HuH-7.5 (cell line): ENCODE data around the gene MAST1.
A peak's percentile ranks its signal among the peaks of the same experiment; 100 is the strongest.
"Not testable (repeated sequence)": the region's sequence is repeated elsewhere in the genome, so short reads cannot be mapped to it uniquely, and the experiment has no call there.

Source experiments
- DNase-seq: peaks from one replicate; pipeline ENCODE4 v3.0.0; 2011; ENCODE audit warnings: low spot score

The MAST1 gene

DNA sequence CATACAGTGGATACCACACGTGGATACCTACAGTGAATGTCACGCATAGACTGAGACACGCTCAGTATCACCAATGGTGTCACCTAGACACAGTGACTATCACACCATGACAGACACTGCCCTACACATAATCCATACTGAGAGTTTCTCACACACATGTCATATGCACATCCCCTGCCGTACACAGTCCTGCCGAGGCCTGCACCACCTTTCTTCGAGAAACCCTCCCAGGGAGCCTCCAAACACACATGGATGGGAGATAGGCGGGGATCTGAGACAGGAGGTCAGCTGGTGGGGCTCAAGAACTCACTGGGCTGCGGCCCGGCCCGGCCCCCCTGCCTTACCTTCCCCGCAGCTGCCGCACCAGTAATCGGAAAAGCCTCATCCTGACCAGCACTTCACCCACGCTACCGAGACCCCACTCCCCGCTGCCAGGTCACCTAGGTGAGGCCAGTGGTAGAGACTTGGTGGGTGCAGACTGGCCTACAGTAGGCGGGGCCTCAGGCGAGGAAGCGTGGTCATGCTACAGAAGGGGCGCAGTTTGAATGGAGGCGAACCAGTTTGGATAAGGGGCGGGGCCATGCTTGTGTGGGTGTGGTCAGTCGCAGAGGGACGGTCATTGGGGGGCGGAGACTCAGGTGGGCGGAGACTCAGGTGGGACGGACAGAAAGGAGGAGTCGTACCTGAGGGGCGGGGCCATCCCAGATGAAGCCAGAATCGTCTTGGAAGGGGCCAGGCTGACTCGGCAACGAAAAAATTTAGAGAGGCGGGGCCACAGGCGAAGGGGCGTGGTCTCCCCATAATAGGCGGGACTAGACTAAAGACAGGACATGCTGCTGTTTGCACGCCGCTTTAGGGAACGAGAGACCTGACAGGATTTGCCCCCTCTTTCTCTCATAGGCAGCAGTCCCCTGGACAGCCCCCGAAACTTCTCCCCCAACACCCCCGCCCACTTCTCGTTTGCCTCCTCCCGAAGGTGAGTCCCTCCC, 2.1 kb downstream of the MAST1 start:
- DNase-seq = no peak

DNA sequence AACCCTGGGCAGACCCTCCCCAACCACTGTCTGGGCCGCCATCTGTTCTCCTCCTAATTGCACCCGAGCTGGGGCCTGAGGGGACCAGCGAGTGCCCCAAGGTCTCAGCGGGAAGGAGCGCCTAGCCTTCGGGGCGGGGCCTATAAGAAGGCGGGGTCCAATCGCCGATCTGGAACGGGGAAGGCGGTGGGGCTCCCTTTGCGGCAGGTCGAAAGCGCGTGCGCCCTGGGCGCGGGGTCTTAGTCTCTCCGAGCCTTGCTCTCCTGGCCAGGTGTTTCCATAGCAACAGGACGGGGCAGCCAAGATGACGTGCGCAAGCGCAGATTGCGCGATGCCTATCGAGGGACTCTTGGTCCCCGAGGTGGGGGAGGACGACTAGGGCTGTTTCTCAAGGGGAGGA, 2.8 kb downstream of the MAST1 start:
- no peak for DNase-seq

DNA sequence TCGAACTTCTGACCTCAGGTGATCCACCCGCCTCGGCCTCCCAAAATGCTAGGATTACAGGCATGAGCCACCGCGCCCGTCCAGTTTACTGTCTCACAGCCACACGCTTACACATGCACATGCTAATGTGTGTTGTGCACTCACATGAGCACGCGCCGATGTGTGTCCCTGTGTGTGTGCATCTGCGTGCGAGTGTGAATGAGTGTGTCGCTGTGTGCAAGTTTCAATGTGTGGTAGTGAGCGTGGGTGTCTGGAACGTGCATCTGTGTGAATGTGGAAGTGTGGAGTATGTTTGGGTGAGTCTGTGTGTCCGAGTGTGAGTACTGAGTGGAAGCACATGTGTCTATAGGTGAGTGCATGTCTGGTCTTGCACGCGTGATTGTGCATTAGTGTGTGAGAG, 4.2 kb downstream of the MAST1 start:
- DNase-seq = no peak

DNA sequence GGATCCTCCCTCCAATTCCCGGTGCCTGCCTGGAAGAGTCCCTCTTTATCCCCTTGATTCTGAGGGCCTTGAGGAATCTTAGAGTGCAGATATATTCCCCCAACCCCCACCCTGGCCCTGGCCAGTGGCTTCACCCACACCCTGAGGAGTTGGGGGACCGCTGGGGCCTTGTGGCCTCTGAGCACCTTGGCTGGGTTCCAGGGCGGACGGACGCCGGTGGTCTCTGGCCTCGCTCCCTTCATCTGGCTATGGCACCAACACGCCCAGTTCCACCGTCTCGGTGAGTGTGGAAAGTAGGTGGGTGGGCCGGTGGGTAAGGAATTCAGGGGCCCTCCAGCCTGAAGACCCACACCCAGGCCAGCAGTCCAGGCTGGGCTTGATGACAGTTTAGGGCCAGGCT, 5.0 kb downstream of the MAST1 start:
- no peak for DNase-seq

DNA sequence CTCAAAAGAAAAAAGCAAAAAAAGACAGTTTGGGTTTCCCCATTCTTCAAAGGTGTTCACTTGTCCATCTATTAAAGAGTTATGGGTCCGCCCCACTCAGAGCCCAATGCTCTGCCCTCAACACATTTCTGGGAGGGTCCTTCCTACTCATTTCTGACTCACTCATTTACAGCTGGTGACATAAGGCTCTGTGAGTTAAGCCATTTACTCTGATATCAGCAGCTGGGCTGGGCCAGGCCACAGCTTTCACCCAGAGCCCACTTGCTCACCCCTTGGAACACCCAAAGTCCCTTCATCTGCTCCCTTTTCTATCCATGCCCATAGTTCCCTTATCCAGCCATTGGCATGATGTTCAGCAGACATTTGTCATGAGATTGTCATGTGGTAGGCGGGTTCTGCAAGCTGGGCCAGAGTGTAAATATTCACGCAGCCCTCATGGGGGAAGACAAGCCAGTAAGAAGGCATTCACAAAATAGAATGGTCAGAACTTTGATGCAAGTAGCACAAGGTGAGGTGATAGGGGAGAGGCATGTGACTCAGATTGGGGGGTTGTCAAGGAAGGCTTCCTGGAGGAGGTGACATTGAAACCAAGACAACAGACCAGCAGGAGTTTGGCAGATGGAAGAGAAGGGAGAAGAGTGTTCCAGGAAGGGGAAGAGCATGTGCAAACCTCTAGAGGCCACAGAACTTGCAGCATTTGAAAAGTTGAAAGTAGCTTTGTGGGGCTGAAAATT, 5.9 kb downstream of the MAST1 start:
- no peak for DNase-seq

DNA sequence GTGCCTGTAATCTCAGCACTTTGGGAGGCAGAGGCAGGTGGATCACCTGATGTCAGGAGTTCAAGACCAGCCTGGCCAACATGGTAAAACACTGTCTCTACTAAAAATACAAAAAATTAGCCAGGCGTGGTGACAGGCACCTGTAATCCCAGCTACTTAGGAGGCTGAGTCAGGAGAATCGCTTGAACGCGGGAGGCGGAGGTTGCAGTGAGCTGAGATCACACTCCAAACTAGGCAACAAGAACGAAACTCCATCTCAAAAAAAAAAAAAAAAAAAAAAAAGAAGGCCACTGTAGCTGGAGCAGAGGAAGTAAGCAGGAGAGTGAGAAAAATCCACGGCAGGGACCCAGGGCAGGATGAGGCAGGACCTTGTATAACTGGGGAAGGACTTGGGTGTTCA, 8.3 kb downstream of the MAST1 start:
- not testable (repeated sequence) for DNase-seq

DNA sequence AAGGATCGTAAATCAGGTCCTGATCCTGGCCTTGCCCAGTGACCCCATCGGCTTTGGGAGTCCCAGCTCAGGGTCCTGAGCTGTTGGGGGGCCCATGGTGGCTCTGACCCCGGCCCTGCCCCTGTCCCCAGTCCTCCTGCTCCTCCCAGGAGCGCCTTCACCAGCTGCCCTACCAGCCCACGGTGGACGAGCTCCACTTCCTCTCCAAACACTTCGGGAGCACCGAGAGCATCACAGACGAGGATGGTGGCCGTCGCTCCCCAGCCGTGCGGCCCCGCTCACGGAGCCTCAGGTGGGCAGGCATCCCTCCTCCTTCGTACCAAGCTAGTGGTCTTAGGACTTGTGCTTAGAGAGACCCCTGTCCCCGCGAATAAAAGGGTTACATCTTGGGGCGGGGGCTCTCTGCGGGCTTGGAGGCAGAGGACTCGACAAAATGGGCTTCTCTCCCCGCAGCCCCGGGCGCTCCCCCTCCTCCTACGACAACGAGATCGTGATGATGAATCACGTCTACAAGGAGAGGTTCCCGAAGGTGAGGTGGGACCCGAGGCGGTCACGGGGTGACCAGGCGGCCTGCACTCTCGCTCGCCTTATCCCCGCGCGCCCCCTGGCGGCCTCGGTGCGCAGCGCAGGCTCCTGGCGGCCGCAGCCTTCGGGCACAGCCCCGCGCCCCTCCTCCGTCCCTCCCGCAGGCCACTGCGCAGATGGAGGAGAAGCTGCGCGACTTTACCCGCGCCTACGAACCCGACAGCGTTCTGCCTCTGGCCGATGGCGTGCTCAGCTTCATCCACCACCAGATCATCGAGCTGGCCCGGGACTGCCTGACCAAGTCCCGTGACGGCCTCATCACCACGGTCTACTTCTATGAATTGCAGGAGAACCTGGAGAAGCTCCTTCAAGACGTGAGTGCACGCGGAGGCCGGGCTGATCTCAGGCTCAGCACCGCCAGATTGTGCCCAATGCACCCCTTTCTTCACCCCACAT, 9.1 kb downstream of the MAST1 start:
- DNase-seq = peak; percentile 93

DNA sequence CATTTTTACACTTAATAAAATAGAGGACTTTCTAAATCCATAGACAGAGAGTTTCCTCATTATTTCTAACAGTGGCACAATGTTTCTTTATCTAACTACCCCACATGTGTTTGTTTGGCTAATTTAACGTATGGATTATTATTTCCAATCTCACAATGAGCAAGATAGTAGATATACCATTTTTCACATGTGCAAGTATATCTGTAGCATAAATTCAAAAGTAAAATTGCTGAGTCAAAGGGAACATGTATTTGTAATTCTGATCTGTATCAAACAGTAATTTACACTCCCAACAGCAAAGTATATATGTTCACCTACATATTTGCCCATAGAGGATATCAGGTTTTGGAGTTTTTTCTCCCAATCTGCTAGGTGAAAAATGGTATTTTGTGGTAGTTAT, 18.3 kb downstream of the MAST1 start:
- no peak for DNase-seq

DNA sequence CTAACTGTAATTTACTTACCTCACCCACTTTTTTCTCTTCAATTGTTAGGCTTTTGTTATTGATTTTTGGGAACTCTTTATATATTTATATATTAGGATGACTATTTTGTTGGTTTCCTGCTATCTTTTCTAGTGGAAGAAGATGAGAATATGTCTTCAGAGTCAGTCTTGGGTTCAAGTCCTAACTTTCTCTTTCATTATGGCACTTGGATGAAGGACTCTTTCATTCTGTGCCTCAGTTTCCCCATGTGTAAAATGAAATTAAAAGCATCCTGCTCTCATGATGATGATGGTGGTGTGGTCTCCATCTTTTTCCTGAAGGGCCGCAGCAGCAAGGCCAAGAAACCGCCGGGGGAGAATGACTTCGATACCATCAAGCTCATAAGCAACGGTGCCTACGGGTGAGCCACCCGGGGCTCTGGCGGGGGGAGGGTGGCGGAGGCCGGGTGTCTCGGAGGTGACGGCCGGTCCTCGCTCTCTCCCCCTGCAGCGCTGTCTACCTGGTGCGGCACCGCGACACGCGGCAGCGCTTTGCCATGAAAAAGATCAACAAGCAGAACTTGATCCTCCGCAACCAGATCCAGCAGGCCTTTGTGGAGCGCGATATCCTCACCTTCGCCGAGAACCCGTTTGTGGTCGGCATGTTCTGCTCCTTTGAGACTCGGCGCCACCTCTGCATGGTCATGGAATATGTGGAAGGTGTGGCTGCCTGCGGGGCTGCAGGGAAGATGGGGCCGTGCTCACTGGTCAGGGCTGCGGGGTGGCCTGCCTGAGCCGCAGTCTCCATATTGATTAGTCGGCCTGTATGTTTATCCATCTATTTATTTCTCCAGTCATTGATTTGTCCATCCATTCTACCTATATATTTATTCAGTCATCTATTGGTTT, 20.0 kb downstream of the MAST1 start:
- no peak for DNase-seq

DNA sequence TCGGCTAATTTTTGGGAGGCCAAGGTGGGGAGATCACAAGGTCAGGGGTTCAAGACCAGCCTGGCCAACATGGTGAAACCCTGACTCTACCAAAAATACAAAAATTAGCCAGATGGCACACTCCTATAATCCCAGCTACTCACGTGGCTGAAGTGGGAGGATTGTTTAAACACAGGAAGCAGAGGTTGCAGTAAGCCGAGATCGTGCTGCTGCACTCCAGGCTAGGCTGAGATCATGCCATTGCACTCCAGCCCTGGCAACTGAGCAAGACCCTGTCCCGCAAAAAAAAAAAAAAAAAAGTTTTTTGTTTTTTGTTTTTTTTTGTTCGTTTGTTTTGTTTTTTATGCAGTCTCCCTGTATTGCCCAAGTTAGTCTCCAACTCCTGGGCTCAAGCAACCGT, 21.2 kb downstream of the MAST1 start:
- no peak for DNase-seq

DNA sequence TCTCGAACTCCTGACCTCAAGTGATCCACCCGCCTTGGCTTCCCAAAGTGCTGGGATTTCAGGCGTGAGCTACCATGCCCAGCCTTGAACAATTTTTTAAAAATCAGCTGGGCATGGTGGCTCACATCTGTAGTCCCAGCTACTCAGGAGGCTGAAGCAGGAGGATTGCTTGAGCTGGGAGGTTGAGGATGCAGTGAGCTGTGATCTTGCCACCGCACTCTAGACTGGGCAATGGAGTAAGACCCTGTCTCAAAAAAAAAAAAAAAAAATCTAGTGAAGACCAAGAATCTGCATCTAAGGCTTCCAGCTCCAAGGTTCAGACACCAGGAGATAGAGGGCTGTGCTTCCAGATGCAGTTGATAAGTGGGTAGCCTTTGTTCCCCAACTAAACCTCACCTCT, 25.8 kb downstream of the MAST1 start:
- no peak for DNase-seq

DNA sequence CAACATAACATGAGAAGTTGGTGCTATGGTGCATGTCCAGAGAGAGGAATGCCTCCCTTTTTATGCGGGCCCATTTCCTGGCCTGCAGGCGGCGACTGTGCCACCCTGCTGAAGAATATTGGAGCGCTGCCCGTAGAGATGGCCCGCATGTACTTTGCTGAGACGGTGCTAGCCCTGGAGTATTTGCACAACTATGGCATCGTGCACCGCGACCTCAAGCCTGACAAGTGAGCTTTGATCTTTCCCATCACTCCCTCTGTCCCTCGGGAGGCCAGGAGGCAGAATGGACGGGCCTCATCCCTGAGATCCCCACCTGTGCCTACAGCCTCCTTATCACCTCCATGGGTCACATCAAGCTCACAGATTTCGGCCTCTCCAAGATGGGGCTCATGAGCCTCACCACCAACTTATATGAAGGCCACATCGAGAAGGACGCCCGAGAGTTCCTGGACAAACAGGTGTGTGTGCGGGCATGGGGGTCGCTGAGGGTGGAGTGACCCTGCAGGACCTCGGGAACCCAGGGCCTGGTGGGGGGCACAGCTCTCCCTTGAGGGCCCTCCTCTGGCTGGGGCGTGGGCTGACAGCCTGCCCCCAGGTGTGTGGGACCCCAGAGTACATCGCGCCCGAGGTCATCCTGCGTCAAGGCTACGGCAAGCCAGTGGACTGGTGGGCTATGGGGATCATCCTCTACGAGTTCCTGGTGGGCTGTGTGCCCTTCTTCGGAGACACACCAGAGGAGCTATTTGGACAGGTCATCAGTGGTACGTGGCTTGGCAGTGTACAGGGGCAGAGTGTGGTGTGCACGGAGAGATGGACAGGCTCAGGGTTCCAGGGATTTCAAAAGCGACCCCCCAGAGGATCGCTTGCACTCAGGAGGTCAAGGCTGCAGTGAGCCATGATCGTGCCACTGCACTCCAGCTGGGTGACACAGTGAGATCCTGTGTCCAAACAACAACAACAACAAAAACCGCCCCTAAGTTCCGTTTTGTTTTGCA, 26.7 kb downstream of the MAST1 start:
- no peak for DNase-seq

DNA sequence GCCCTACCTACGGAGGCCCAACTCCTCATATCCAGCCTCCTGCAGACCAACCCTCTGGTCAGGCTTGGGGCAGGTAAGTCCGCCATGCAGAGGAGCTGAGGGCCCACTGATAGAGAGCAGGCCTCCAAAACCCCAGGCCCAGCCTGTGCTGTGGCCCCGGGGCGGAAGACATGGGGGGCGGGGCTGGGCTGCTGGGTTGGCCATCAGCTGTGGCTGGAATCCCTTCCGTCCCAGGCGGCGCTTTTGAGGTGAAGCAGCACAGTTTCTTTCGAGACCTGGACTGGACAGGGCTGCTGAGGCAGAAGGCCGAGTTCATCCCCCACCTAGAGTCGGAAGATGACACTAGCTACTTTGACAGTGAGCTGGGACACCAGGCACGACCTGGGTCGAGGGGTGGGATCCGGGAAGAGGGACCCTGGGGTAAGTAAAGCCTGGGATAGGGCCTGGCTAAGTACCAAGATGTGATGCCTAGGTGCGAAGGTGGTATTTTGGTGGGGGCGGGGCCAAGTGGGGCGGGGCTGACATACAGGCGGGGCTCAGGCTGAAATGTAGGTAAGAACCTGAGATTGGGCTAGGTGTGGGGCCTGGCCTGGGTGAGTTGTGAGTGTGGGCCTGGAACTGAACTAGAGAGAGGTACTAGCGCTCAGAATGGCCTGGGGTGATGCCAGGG, 27.6 kb downstream of the MAST1 start:
- no peak for DNase-seq

DNA sequence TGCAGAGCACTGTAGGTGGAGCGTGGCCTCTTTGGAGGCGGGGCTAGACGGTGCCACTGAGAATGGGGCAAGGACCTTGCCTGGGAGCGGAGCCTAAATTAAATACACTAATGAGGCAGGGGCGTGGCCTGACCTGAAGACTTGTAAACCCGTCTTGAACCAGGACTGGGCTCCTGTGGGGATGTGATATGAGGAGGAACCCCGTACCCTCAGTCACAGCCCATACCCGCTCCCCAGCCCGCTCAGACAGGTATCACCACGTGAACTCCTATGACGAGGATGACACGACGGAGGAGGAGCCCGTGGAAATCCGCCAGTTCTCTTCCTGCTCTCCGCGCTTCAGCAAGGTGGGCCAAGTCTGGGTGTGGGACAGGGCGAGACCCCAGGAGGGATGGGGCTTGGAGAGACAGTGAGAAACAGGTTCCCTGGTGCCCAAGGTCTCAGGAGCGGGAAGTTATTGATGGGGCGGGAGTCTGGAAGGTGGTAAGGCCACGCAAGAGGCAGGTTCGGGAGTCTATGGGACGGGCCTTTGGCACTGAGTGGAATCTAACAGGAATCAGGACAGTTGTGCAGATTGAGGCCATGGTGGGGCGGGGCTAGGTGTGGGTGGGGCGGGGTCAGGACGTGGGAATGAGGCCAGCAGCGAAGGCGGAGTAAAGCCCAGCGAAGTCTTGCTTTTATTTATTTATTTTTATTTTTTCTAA, 28.3 kb downstream of the MAST1 start:
- DNase-seq = no peak

DNA sequence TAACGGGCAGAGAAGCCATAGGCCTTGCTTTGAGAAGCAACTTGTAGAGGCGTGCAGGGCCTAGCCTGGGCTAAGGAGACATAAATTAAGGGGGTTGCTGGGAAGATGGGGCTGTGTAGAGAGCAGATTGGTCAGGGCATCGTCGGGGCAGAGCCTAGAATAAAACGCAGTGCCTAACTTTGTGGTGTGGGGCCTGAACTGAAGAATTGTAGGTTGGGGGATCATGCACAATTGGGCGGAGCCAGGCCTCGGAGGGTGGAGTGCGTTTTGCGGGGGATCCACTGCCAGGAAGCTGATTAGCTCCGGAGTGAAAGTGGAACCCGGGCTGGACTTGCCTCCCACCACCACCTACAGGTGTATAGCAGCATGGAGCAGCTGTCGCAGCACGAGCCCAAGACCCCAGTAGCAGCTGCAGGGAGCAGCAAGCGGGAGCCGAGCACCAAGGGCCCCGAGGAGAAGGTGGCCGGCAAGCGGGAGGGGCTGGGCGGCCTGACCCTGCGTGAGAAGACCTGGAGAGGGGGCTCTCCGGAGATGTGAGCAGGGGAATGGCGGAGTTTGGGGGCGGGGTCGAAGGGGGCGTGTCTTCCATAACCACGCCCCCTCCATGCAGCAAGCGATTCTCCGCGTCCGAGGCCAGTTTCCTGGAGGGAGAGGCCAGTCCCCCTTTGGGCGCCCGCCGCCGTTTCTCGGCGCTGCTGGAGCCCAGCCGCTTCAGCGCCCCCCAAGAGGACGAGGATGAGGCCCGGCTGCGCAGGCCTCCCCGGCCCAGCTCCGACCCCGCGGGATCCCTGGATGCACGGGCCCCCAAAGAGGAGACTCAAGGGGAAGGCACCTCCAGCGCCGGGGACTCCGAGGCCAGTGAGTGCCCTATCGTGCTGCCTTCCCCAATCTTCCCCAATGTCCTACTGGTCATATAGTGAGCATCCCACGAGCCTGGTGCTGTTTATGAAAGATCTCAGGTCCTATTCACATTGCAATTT, 29.1 kb downstream of the MAST1 start:
- peak; percentile 95 for DNase-seq

DNA sequence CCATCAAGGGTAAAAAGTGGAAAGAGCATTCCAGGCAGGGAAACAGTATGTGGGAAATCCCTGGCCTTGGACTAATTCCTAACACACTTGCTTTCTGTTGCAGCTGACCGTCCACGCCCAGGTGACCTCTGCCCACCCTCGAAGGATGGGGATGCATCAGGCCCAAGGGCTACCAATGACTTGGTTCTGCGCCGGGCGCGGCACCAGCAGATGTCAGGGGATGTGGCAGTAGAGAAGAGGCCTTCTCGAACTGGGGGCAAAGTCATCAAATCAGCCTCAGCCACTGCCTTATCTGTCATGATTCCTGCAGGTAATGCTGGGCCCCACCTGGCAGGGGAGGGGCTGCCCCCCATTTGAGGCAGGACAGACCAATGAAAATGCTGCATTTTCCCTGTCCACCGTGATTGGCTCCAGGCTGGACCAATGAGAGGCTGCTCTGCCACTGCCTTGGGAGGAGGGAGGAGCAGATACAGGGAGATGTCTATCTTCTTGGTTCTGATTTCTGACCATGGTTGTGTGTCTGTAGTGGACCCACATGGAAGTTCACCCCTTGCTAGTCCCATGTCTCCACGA, 30.3 kb downstream of the MAST1 start:
- no peak for DNase-seq

DNA sequence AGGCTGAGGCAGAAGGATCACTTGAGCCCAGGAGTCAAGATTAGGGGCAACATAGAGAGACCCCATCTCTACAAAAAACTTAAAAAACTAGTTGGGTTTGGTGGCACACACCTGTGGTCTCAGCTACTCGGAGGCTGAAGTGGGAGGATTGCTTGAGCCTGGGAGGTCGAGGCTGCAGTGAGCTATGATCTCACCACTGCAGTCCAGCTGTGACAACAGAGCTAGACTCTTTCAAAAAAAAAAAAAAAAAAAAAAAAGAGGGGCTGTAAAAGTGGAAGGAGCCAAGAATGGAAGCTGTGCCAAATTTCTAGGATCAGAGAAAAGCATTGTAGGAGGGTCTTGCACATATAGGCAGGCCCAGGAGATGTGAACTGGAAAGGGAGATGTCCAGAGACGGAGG, 33.4 kb downstream of the MAST1 start:
- DNase-seq = no peak
